ENCODE results near the gene SLC45A1. TPM values are rescaled to one million over a fixed set of nuclear protein-coding genes. Genes with fewer than 3 reads are reported as not detected.

SLC45A1 gene
- total RNA-seq, 1 donor from 2014 or later, result 0.33 TPM

GRCh38 chr1:8329439-8329838 is 11.5 kb downstream of the SLC45A1 start:
- CTCF ChIA-PET, result no interaction called here
- POLR2A ChIA-PET, result no interaction called here
- DNase-seq (no peak), ATAC-seq (ENCODE audit: low read depth) (no peak)
- Mint-ChIP-seq H3K27me3 (no peaks in the 10 kb centered on the region), H3K4me3 (no peak overlapping the region), H3K36me3 (ENCODE audit: low read depth) (no peaks in the 10 kb centered on the region), H3K9me3 (no peaks in the 10 kb centered on the region), H3K4me1 (no peaks in the 10 kb centered on the region), H3K27ac (no peak overlapping the region)
- no peak for TF ChIP-seq CTCF (IDR thresholded peaks at IDR 0.05)
- intact Hi-C loops (cut with micrococcal nuclease), result no loop called here

- no peak for DNase-seq
- Mint-ChIP-seq H3K4me3 (no peak overlapping the region), H3K36me3 (ENCODE audit: low read depth) (no peaks in the 10 kb centered on the region), H3K27me3 (no peaks in the 10 kb centered on the region), H3K9me3 (no peaks in the 10 kb centered on the region), H3K4me1 (no peaks in the 10 kb centered on the region), H3K27ac (no peak overlapping the region)
- ChIA-PET POLR2A (no interaction called here), CTCF (no interaction called here)
- no peak for ATAC-seq (ENCODE audit: low read depth)
- intact Hi-C loops (cut with micrococcal nuclease), result no loop called here
- no peak for TF ChIP-seq CTCF (IDR thresholded peaks at IDR 0.05)
Observed at GRCh38 chr1:8329858-8330257, 11.9 kb downstream of the SLC45A1 start.

- no peaks in the 10 kb centered on the region for H3K27me3 Mint-ChIP-seq
- no peak for ATAC-seq (ENCODE audit: low read depth)
- CTCF ChIA-PET, result no interaction called here
Observed at GRCh38 chr1:8330271-8331125, 12.6 kb downstream of the SLC45A1 start.

GRCh38 chr1:8332806-8333205 is 14.9 kb downstream of the SLC45A1 start:
- Mint-ChIP-seq H3K4me3 (no peak overlapping the region), H3K4me1 (no peaks in the 10 kb centered on the region), H3K36me3 (ENCODE audit: low read depth) (no peaks in the 10 kb centered on the region), H3K27me3 (no peaks in the 10 kb centered on the region), H3K9me3 (peaks cover 2% of the 10 kb centered on the region), H3K27ac (no peak overlapping the region)
- intact Hi-C loops (cut with micrococcal nuclease), result no loop called here
- DNase-seq (no peak), ATAC-seq (ENCODE audit: low read depth) (no peak)
- ChIA-PET POLR2A (no interaction called here), CTCF (no interaction called here)
- TF ChIP-seq CTCF (IDR thresholded peaks at IDR 0.05), result no peak

More at GRCh38 chr1:8330271-8331125, 12.6 kb downstream of the SLC45A1 start:
- Mint-ChIP-seq H3K36me3 (ENCODE audit: low read depth) (no peaks in the 10 kb centered on the region), H3K27ac (no peak overlapping the region), H3K4me1 (no peaks in the 10 kb centered on the region), H3K9me3 (no peaks in the 10 kb centered on the region), H3K4me3 (no peak overlapping the region)
- intact Hi-C loops (cut with micrococcal nuclease), result no loop called here
- DNase-seq, result no peak
- TF ChIP-seq CTCF (IDR thresholded peaks at IDR 0.05), result no peak
- POLR2A ChIA-PET, result no interaction called here

- ATAC-seq (ENCODE audit: low read depth), result no peak
- TF ChIP-seq CTCF (IDR thresholded peaks at IDR 0.05), result no peak
- H3K4me1 Mint-ChIP-seq, result no peaks in the 10 kb centered on the region
- no peak overlapping the region for H3K27ac Mint-ChIP-seq
- H3K4me3 Mint-ChIP-seq, result no peak overlapping the region
- intact Hi-C loops (cut with micrococcal nuclease), result no loop called here
- CTCF ChIA-PET, result no interaction called here
- no peaks in the 10 kb centered on the region for H3K36me3 Mint-ChIP-seq (ENCODE audit: low read depth)
- DNase-seq, result no peak
- H3K27me3 Mint-ChIP-seq, result no peaks in the 10 kb centered on the region
- H3K9me3 Mint-ChIP-seq, result peaks cover 2% of the 10 kb centered on the region
- POLR2A ChIA-PET, result no interaction called here
Observed at GRCh38 chr1:8333246-8333987, 15.5 kb downstream of the SLC45A1 start.

Measured in activated B cell treated with CpG ODN at 0.5 μM for 24 hours (primary cell).